B cell (primary cell): ENCODE data around the gene KIRREL3. TPM values are rescaled to one million over a fixed set of nuclear protein-coding genes. Genes with fewer than 3 reads are reported as not detected.

Source experiments
- ATAC-seq: fragments of 200-7000 bp; cut with Tn5 transposase; one replicate; pipeline ENCODE4 v1.10.0; 2021; ENCODE audit warnings: low read depth, mild to moderate bottlenecking, moderate number of reproducible peaks, moderate library complexity
- CTCF ChIA-PET: fragments of 350-600 bp; sonication (Branson Sonifier 250); formaldehyde crosslinking; loops from one replicate; lab custom pipeline; 2021; ENCODE audit warnings: antibody characterized with exemption, inconsistent platforms; lab: Charles Lee
- POLR2A ChIA-PET: fragments of 350-600 bp; sonication (Branson Sonifier 250); formaldehyde crosslinking; loops from one replicate; lab custom pipeline; 2021; ENCODE audit warnings: antibody characterized with exemption; lab: Charles Lee
- DNase-seq: peaks from one replicate; pipeline ENCODE4 v3.0.0; 2013
- H2AFZ ChIP-seq: 2 replicates; pipeline ENCODE4 v1.6.1; 2012; ENCODE audit warnings: mild to moderate bottlenecking, low read depth, low read length; ENCODE audit not compliant: insufficient read depth, poor library complexity, severe bottlenecking
- H3K27ac ChIP-seq, 2 donors: 1 replicate in 1 of 2; 2 replicates in 1 of 2; pipeline ENCODE4 v1.5.1; 2012 to 2013; ENCODE audit warnings: low read length in 2 of 2, mild to moderate bottlenecking in 2 of 2, moderate library complexity in 1 of 2
- H3K27me3 ChIP-seq, 4 experiments: fragments of 200-600 bp in 1 of 4; sonication (generic) in 1 of 4; replicated peaks in 1 of 4; 1 replicate in 2 of 4; 2 replicates in 2 of 4; pipeline versions ENCODE4 v1.6.1 to v1.7.0; 2013 to 2016; ENCODE audit warnings: low read length in 3 of 4, mild to moderate bottlenecking in 2 of 4, mixed read lengths in 1 of 4, moderate library complexity in 1 of 4; ENCODE audit not compliant: insufficient read depth in 4 of 4, control insufficient read depth in 3 of 4; ENCODE audit errors: control extremely low read depth in 1 of 4
- H3K36me3 ChIP-seq, 2 experiments: replicated peaks in 1 of 2; 1 replicate in 1 of 2; 2 replicates in 1 of 2; pipeline versions ENCODE4 v1.6.1 to v1.7.1; 2013; ENCODE audit warnings: low read length in 1 of 2; ENCODE audit not compliant: insufficient read depth in 2 of 2, control insufficient read depth in 1 of 2; ENCODE audit errors: control extremely low read depth in 1 of 2, extremely low read depth in 1 of 2
- H3K4me1 ChIP-seq, 2 donors: fragments of 200-600 bp in 1 of 2; sonication (generic) in 1 of 2; 1 replicate in 1 of 2; 2 replicates in 1 of 2; pipeline versions ENCODE4 v1.5.1 to v1.6.1; 2013 to 2017; ENCODE audit warnings: low read length in 2 of 2; ENCODE audit not compliant: control insufficient read depth in 2 of 2, insufficient read depth in 2 of 2
- H3K4me2 ChIP-seq: replicated peaks from 2 replicates; pipeline ENCODE3; 2012; ENCODE audit warnings: mild to moderate bottlenecking, low read depth, low read length; ENCODE audit not compliant: poor library complexity, severe bottlenecking
- H3K4me3 ChIP-seq, 5 experiments: fragments of 200-600 bp in 1 of 5; sonication (generic) in 1 of 5; 1 replicate in 3 of 5; 2 replicates in 2 of 5; pipeline versions ENCODE4 v1.5.1 to v1.7.0; 2011 to 2016; ENCODE audit warnings: low read length in 4 of 5, mild to moderate bottlenecking in 4 of 5, low read depth in 2 of 5, control low read depth in 1 of 5, moderate library complexity in 1 of 5; ENCODE audit not compliant: insufficient read depth in 1 of 5; ENCODE audit errors: control extremely low read depth in 1 of 5, extremely low read depth in 1 of 5
- H3K79me2 ChIP-seq: fragments of 200-600 bp; sonication (generic); one replicate; pipeline ENCODE4 v1.6.0; 2016; ENCODE audit warnings: low read length; ENCODE audit not compliant: control insufficient read depth, insufficient read depth
- H3K9ac ChIP-seq: fragments of 200-600 bp; sonication (generic); 2 replicates; pipeline ENCODE4 v1.6.1; 2017; ENCODE audit warnings: mild to moderate bottlenecking, low read length, moderate library complexity
- H3K9me3 ChIP-seq, 3 donors: one replicate each; pipeline versions ENCODE4 v1.6.1 to v1.7.1; 2013; ENCODE audit warnings: low read length in 2 of 3; ENCODE audit not compliant: control insufficient read depth in 2 of 3, insufficient read depth in 1 of 3; ENCODE audit errors: control extremely low read depth in 1 of 3
- H4K20me1 ChIP-seq: 2 replicates; pipeline ENCODE4 v1.6.0; 2012; ENCODE audit warnings: mild to moderate bottlenecking, low read length; ENCODE audit not compliant: insufficient read depth, control insufficient read depth, poor library complexity, severe bottlenecking
- H3K27ac Mint-ChIP-seq: one replicate; pipeline ENCODE4 v1.8.0; 2021; ENCODE audit warnings: mixed read lengths
- H3K27me3 Mint-ChIP-seq: one replicate; pipeline ENCODE4 v1.8.0; 2021; ENCODE audit warnings: mixed read lengths
- H3K4me1 Mint-ChIP-seq: one replicate; pipeline ENCODE4 v1.8.0; 2021; ENCODE audit warnings: mixed read lengths
- H3K4me3 Mint-ChIP-seq: one replicate; pipeline ENCODE4 v1.8.0; 2021; ENCODE audit warnings: mixed read lengths
- H3K9me3 Mint-ChIP-seq: one replicate; pipeline ENCODE4 v1.8.0; 2022; ENCODE audit warnings: mixed read lengths; ENCODE audit not compliant: insufficient read depth
- CTCF ChIP-seq: fragments of 200-600 bp; IDR thresholded peaks from one replicate; pipeline ENCODE4 v1.8.0; 2022; ENCODE audit warnings: antibody characterized with exemption, mild to moderate bottlenecking
- EZH2 ChIP-seq: IDR thresholded peaks from 2 replicates; pipeline ENCODE4 v1.6.1; 2012; ENCODE audit warnings: borderline replicate concordance, low read depth, mild to moderate bottlenecking, moderate library complexity, low read length; ENCODE audit not compliant: insufficient read depth, poor library complexity, severe bottlenecking
- WGBS: methylation state at CpG from one replicate; pipeline ENCODE4 v1.1.5; 2013; ENCODE audit warnings: missing lambda C conversion rate; ENCODE audit not compliant: insufficient coverage; 5-methylcytosine and 5-hydroxymethylcytosine counted together
- intact Hi-C: fragments of 100-400 bp; cut with micrococcal nuclease; formaldehyde crosslinking; loops from one replicate; pipeline ENCODE4 v1.10.0; 2022
- polyA plus RNA-seq: library from polyadenylated mRNA; depleted of rRNA; stranded (reverse); fragments of >200 nt; gene quantifications from 2 replicates; pipeline ENCODE4 v1.2.3, GENCODE V29; 2012
- total RNA-seq, 2 donors: library from RNA; stranded (reverse); fragments of 120-200 nt in 1 of 2; gene quantifications; 1 replicate in 1 of 2; 2 replicates in 1 of 2; pipeline versions ENCODE4 v1.2.3 to v1.2.4, GENCODE V29; 2013 to 2022

KIRREL3 gene
- total and polyA plus RNA-seq, 2 donors (not counting 1 experiment from before 2014, with no cell fraction given): not detected

- Histone ChIP-seq H3K4me1 (no peaks in the 10 kb centered on the region), H3K9ac (no peak overlapping the region), H3K4me3 (no peak overlapping the region), H3K79me2 (no peaks in the 10 kb centered on the region), H2AFZ (no peak overlapping the region), H4K20me1 (no peaks in the 10 kb centered on the region), H3K9me3 (no peaks in the 10 kb centered on the region), H3K27me3 (no peaks in the 10 kb centered on the region), H3K27ac (no peak overlapping the region), H3K36me3 (no peaks in the 10 kb centered on the region), H3K4me2 (no peak overlapping the region)
- POLR2A ChIA-PET: no interaction called here
- Mint-ChIP-seq H3K4me1 (no peaks in the 10 kb centered on the region), H3K9me3 (no peaks in the 10 kb centered on the region), H3K27ac (no peak overlapping the region), H3K27me3 (no peaks in the 10 kb centered on the region), H3K4me3 (no peak overlapping the region)
- TF ChIP-seq EZH2 (no peak), CTCF (no peak)
- intact Hi-C loops: no loop called here
- no peak for ATAC-seq
- WGBS: 83% methylated on average over 10 of the region's 10 CpGs
- CTCF ChIA-PET: no interaction called here
- DNase-seq: no peak
Measured at GRCh38 chr11:126526471-126526870, 474.1 kb downstream of the KIRREL3 start.

- no peak overlapping the region for H3K27ac ChIP-seq
- H3K27me3 ChIP-seq: no peaks in the 10 kb centered on the region
- H3K79me2 ChIP-seq: no peaks in the 10 kb centered on the region
- TF ChIP-seq EZH2: no peak
- no peak for TF ChIP-seq CTCF
- H3K9me3 ChIP-seq: no peaks in the 10 kb centered on the region
- ChIA-PET POLR2A (no interaction called here), CTCF (no interaction called here)
- no peak overlapping the region for H3K9ac ChIP-seq
- 86% methylated on average over 1 of the region's 4 CpGs for WGBS
- H3K27me3 Mint-ChIP-seq: peaks cover under 1% of the 10 kb centered on the region
- H3K9me3 Mint-ChIP-seq: no peaks in the 10 kb centered on the region
- H3K4me1 Mint-ChIP-seq: no peaks in the 10 kb centered on the region
- H3K36me3 ChIP-seq: no peaks in the 10 kb centered on the region
- intact Hi-C loops: no loop called here
- DNase-seq: no peak
- H3K27ac Mint-ChIP-seq: no peak overlapping the region
- no peaks in the 10 kb centered on the region for H4K20me1 ChIP-seq
- ATAC-seq: no peak
- H3K4me1 ChIP-seq: no peaks in the 10 kb centered on the region
- H2AFZ ChIP-seq: no peak overlapping the region
- no peak overlapping the region for H3K4me2 ChIP-seq
- no peak overlapping the region for H3K4me3 Mint-ChIP-seq
- no peak overlapping the region for H3K4me3 ChIP-seq
Measured at GRCh38 chr11:126525702-126526101, 474.9 kb downstream of the KIRREL3 start.
